ENCODE data around the gene SKP2. TPM values are rescaled to one million over a fixed set of nuclear protein-coding genes. Genes with fewer than 3 reads are reported as not detected.

Gene SKP2
- polyA plus RNA-seq, 2 of the 4 experiments (the other 2 are of a cell fraction) = 11.4 to 13.7 TPM

- ChIA-PET POLR2A (no interaction called here), CTCF (interaction anchor here (1.1 to 1.5 kb wide), 3 partner anchors 8 to 137 kb away, joined by 3 to 6 read pairs (median 3); no protein-coding TSS in a partner anchor)
- DNase-seq (ENCODE audit: low read depth in 1 of 2, low spot score in 1 of 2) = no peak
- no peak overlapping the region for H3K27ac ChIP-seq
- H3K4me3 ChIP-seq = no peak overlapping the region
- no peaks in the 10 kb centered on the region for H3K9me3 ChIP-seq
- no peak for ATAC-seq
- H3K4me2 ChIP-seq = no peak overlapping the region
- H3K4me1 ChIP-seq = no peaks in the 10 kb centered on the region
- 94% methylated on average over 4 of the region's 4 CpGs for WGBS (ENCODE audit: missing lambda C conversion rate)
- FAIRE-seq = no peak
- TF ChIP-seq FOXS1 (CRISPR knock-in tag; IDR thresholded peaks at IDR 0.05) = no peak
- TF ChIP-seq FOSB (CRISPR knock-in tag; IDR thresholded peaks at IDR 0.05) = no peak
- no peak for TF ChIP-seq GATA3 (IDR thresholded peaks at IDR 0.05; ENCODE audit: borderline replicate concordance)
- no peak for TF ChIP-seq JUN (IDR thresholded peaks at IDR 0.05)
- no peak for TF ChIP-seq HDAC2 (IDR thresholded peaks at IDR 0.05)
- TF ChIP-seq KDM1A (IDR thresholded peaks at IDR 0.05; ENCODE audit: low read depth) = no peak
- no peak for TF ChIP-seq CEBPB (IDR thresholded peaks at IDR 0.05)
- TF ChIP-seq CHD2 (IDR thresholded peaks at IDR 0.05; ENCODE audit: low read length, partially characterized antibody) = no peak
- TF ChIP-seq CHD4 (IDR thresholded peaks at IDR 0.05; ENCODE audit: borderline replicate concordance) = no peak
- no peak for TF ChIP-seq POLR2AphosphoS2 (conservative IDR thresholded peaks at IDR 0.05; ENCODE audit: low read length)
- TF ChIP-seq CBX2 (IDR thresholded peaks at IDR 0.05; ENCODE audit: borderline replicate concordance, low read depth) = no peak
- TF ChIP-seq NPAS2 (CRISPR knock-in tag; IDR thresholded peaks at IDR 0.05; ENCODE audit: borderline replicate concordance) = no peak
- TF ChIP-seq POLR2A (IDR thresholded peaks at IDR 0.05; ENCODE audit: low read length) = no peak
- no peak for TF ChIP-seq BHLHE40 (IDR thresholded peaks at IDR 0.05; ENCODE audit: low read depth, low read length)
- TF ChIP-seq USF2 (IDR thresholded peaks at IDR 0.05) = no peak
These were observed 16.8 kb downstream of the SKP2 start for GRCh38 chr5:36168737-36169136.

- H3K4me3 ChIP-seq = no peak overlapping the region
- TF ChIP-seq MAFK (IDR thresholded peaks at IDR 0.05; ENCODE audit: partially characterized antibody) (peak; percentile 72), KDM1A (IDR thresholded peaks at IDR 0.05; ENCODE audit: low read depth) (no peak), E2F6 (IDR thresholded peaks at IDR 0.05; ENCODE audit: borderline replicate concordance, low read depth) (no peak), EP300 (IDR thresholded peaks at IDR 0.05) (no peak), HES2 (IDR thresholded peaks at IDR 0.05) (no peak), HOXB5 (CRISPR knock-in tag; IDR thresholded peaks at IDR 0.05) (no peak), REST (IDR thresholded peaks at IDR 0.05) (no peak)
- ChIA-PET POLR2A (no interaction called here), CTCF (interaction anchor here (1.1 to 1.2 kb wide), 2 partner anchors 134 to 354 kb away, joined by 3 to 5 read pairs; no protein-coding TSS in a partner anchor)
- no peak for FAIRE-seq
- H3K27ac ChIP-seq = no peak overlapping the region
- ATAC-seq = no peak
- no peaks in the 10 kb centered on the region for H3K4me1 ChIP-seq
- no peaks in the 10 kb centered on the region for H3K9me3 ChIP-seq
- no peak for DNase-seq (ENCODE audit: low read depth in 1 of 2, low spot score in 1 of 2)
- 89% methylated on average over 5 of the region's 5 CpGs for WGBS (ENCODE audit: missing lambda C conversion rate)
- no peak overlapping the region for H3K4me2 ChIP-seq
These were observed 19.0 kb downstream of the SKP2 start for GRCh38 chr5:36170832-36171424.

All from A549 (cell line).